C4-2B (cell line): ENCODE results near the gene ESYT1.

Experiments used
- ZFX ChIP-seq: fragments of 450-650 bp; IDR thresholded peaks from 2 replicates; pipeline ENCODE4 v1.6.1; 2017
- TF ChIP-seq, protein P1 (sequence below): fragments of 450-650 bp; conservative IDR thresholded peaks from 2 replicates; pipeline ENCODE4 v1.5.1; 2017; ENCODE audit warnings: mild to moderate bottlenecking

- TF ChIP-seq, protein P1, sequence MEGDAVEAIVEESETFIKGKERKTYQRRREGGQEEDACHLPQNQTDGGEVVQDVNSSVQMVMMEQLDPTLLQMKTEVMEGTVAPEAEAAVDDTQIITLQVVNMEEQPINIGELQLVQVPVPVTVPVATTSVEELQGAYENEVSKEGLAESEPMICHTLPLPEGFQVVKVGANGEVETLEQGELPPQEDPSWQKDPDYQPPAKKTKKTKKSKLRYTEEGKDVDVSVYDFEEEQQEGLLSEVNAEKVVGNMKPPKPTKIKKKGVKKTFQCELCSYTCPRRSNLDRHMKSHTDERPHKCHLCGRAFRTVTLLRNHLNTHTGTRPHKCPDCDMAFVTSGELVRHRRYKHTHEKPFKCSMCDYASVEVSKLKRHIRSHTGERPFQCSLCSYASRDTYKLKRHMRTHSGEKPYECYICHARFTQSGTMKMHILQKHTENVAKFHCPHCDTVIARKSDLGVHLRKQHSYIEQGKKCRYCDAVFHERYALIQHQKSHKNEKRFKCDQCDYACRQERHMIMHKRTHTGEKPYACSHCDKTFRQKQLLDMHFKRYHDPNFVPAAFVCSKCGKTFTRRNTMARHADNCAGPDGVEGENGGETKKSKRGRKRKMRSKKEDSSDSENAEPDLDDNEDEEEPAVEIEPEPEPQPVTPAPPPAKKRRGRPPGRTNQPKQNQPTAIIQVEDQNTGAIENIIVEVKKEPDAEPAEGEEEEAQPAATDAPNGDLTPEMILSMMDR = no peak
- no peak for TF ChIP-seq ZFX
Observed at GRCh38 chr12:56079723-56080555, 48.1 kb upstream of the ESYT1 start, which contains the start of gene ERBB3.
